Measurements from ENCODE around the gene SCGB1A1. TPM values are rescaled to one million over a fixed set of nuclear protein-coding genes. Genes with fewer than 3 reads are reported as not detected.

SCGB1A1 gene
- total and polyA plus RNA-seq, 2 donors (not counting 1 experiment from before 2014, with no cell fraction given) = not detected

DNA sequence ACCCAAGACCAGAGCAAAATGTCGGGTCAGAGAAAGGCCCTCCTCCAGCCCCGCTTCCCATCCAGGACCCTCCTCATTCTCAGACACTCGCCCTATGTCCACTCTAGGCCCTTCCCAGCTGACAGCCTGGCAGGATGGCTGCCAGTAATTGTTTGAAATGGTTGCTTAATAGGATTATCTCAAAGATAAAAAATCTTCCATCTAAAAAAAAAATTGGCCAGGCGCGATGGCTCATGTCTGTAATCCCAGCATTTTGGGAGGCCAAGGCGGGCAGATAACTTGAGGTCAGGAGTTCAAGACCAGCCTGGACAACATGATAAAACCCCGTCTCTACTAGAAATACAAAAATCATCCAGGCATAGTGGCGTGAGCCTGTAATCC is 32.4 kb downstream of the SCGB1A1 start:
- H3K27me3 ChIP-seq (replicated peaks in 1 of 4; ENCODE audit: control extremely low read depth in 1 of 4, control insufficient read depth in 3 of 4, insufficient read depth in 4 of 4, low read length in 3 of 4) = peaks cover 0 to 8% (median 0%) of the 10 kb centered on the region in 4 experiments
- H3K9me3 ChIP-seq (ENCODE audit: control extremely low read depth in 1 of 3, control insufficient read depth in 2 of 3, insufficient read depth in 1 of 3, low read length in 2 of 3) = no peaks in the 10 kb centered on the region
- H3K9ac ChIP-seq (ENCODE audit: low read length) = no peak overlapping the region
- ChIA-PET POLR2A (no interaction called here), CTCF (interaction anchor here (3.0 to 3.8 kb wide), 2 partner anchors 26 to 27 kb away, joined by 14 to 19 read pairs; no protein-coding TSS in a partner anchor)
- Mint-ChIP-seq H3K27ac (no peak overlapping the region), H3K4me1 (peaks cover 4% of the 10 kb centered on the region), H3K9me3 (ENCODE audit: insufficient read depth) (no peaks in the 10 kb centered on the region), H3K4me3 (no peak overlapping the region), H3K27me3 (peaks cover 5% of the 10 kb centered on the region)
- no peaks in the 10 kb centered on the region for H3K4me1 ChIP-seq (ENCODE audit: control insufficient read depth in 2 of 2, insufficient read depth in 2 of 2, low read length in 2 of 2)
- no peaks in the 10 kb centered on the region for H3K36me3 ChIP-seq (replicated peaks in 1 of 2; ENCODE audit: control extremely low read depth in 1 of 2, control insufficient read depth in 1 of 2, extremely low read depth in 1 of 2, insufficient read depth in 2 of 2, low read length in 1 of 2)
- no peak for TF ChIP-seq EZH2 (IDR thresholded peaks at IDR 0.05; ENCODE audit: borderline replicate concordance, insufficient read depth, low read depth, low read length, poor library complexity, severe bottlenecking)
- TF ChIP-seq, protein P1, sequence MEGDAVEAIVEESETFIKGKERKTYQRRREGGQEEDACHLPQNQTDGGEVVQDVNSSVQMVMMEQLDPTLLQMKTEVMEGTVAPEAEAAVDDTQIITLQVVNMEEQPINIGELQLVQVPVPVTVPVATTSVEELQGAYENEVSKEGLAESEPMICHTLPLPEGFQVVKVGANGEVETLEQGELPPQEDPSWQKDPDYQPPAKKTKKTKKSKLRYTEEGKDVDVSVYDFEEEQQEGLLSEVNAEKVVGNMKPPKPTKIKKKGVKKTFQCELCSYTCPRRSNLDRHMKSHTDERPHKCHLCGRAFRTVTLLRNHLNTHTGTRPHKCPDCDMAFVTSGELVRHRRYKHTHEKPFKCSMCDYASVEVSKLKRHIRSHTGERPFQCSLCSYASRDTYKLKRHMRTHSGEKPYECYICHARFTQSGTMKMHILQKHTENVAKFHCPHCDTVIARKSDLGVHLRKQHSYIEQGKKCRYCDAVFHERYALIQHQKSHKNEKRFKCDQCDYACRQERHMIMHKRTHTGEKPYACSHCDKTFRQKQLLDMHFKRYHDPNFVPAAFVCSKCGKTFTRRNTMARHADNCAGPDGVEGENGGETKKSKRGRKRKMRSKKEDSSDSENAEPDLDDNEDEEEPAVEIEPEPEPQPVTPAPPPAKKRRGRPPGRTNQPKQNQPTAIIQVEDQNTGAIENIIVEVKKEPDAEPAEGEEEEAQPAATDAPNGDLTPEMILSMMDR (IDR thresholded peaks at IDR 0.05) = no peak
- H3K4me3 ChIP-seq (ENCODE audit: control extremely low read depth in 1 of 5, extremely low read depth in 1 of 5, insufficient read depth in 1 of 5, low read depth in 2 of 5, low read length in 4 of 5) = no peak overlapping the region
- intact Hi-C loops (cut with micrococcal nuclease) = no loop called here
- no peak for DNase-seq
- no peak overlapping the region for H3K27ac ChIP-seq (ENCODE audit: low read length in 2 of 2)
- 100% methylated on average over 3 of the region's 8 CpGs for WGBS (ENCODE audit: insufficient coverage)
- H2AFZ ChIP-seq (ENCODE audit: insufficient read depth, low read depth, low read length, poor library complexity, severe bottlenecking) = no peak overlapping the region
- H4K20me1 ChIP-seq (ENCODE audit: control insufficient read depth, insufficient read depth, low read length, poor library complexity, severe bottlenecking) = no peaks in the 10 kb centered on the region
- no peak overlapping the region for H3K4me2 ChIP-seq (replicated peaks; ENCODE audit: low read depth, low read length, poor library complexity, severe bottlenecking)
- H3K79me2 ChIP-seq (ENCODE audit: control insufficient read depth, insufficient read depth, low read length) = no peaks in the 10 kb centered on the region
- no peak for ATAC-seq (ENCODE audit: low read depth)

DNA sequence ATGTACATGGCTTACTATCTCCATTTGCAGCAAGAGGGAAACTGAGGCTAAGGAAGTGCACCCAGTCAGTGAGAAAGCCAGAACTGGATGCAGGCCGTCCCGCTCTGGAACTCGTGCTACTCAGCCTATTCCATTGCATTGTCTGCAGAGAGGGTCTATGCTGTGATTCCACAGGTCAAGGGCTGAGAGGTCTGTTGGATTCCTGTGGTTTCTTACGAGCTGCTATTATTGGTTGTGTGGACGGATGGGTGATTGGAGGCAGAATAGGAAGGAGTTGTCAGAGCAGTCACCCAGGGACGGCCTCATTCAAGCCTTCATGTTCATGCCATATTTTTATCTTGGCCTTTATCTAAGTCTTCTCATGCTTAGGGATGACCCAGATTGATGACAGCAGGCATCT is 33.4 kb downstream of the SCGB1A1 start:
- no peak overlapping the region for H3K9ac ChIP-seq (ENCODE audit: low read length)
- H3K4me1 ChIP-seq (ENCODE audit: control insufficient read depth in 2 of 2, insufficient read depth in 2 of 2, low read length in 2 of 2) = no peaks in the 10 kb centered on the region
- ChIA-PET POLR2A (interaction anchor here (0.7 kb wide), 1 partner anchor 9 kb away, joined by 5 read pairs; no protein-coding TSS in a partner anchor), CTCF (interaction anchor here (3.0 kb wide), 1 partner anchor 27 kb away, joined by 14 read pairs; no protein-coding TSS in a partner anchor)
- H3K79me2 ChIP-seq (ENCODE audit: control insufficient read depth, insufficient read depth, low read length) = no peaks in the 10 kb centered on the region
- H3K4me3 Mint-ChIP-seq = no peak overlapping the region
- H3K9me3 ChIP-seq (ENCODE audit: control extremely low read depth in 1 of 3, control insufficient read depth in 2 of 3, insufficient read depth in 1 of 3, low read length in 2 of 3) = no peaks in the 10 kb centered on the region
- peaks cover 0 to 4% (median 0%) of the 10 kb centered on the region in 4 experiments for H3K27me3 ChIP-seq (replicated peaks in 1 of 4; ENCODE audit: control extremely low read depth in 1 of 4, control insufficient read depth in 3 of 4, insufficient read depth in 4 of 4, low read length in 3 of 4)
- H3K36me3 ChIP-seq (replicated peaks in 1 of 2; ENCODE audit: control extremely low read depth in 1 of 2, control insufficient read depth in 1 of 2, extremely low read depth in 1 of 2, insufficient read depth in 2 of 2, low read length in 1 of 2) = no peaks in the 10 kb centered on the region
- no peaks in the 10 kb centered on the region for H3K4me1 Mint-ChIP-seq
- no peak overlapping the region for H3K4me2 ChIP-seq (replicated peaks; ENCODE audit: low read depth, low read length, poor library complexity, severe bottlenecking)
- H3K9me3 Mint-ChIP-seq (ENCODE audit: insufficient read depth) = no peaks in the 10 kb centered on the region
- TF ChIP-seq, protein P1 (IDR thresholded peaks at IDR 0.05) = no peak
- TF ChIP-seq EZH2 (IDR thresholded peaks at IDR 0.05; ENCODE audit: borderline replicate concordance, insufficient read depth, low read depth, low read length, poor library complexity, severe bottlenecking) = no peak
- intact Hi-C loops (cut with micrococcal nuclease) = no loop called here
- no peak overlapping the region for H3K4me3 ChIP-seq (ENCODE audit: control extremely low read depth in 1 of 5, extremely low read depth in 1 of 5, insufficient read depth in 1 of 5, low read depth in 2 of 5, low read length in 4 of 5)
- no peak for ATAC-seq (ENCODE audit: low read depth)
- H3K27ac ChIP-seq (ENCODE audit: low read length in 2 of 2) = no peak overlapping the region
- DNase-seq = no peak
- H3K27me3 Mint-ChIP-seq = no peaks in the 10 kb centered on the region
- no peak overlapping the region for H2AFZ ChIP-seq (ENCODE audit: insufficient read depth, low read depth, low read length, poor library complexity, severe bottlenecking)
- H3K27ac Mint-ChIP-seq = no peak overlapping the region
- 95% methylated on average over 4 of the region's 6 CpGs for whole genome bisulfite sequencing (ENCODE audit: insufficient coverage)
- no peaks in the 10 kb centered on the region for H4K20me1 ChIP-seq (ENCODE audit: control insufficient read depth, insufficient read depth, low read length, poor library complexity, severe bottlenecking)

Measured in B cell (primary cell).